A549 (cell line): ENCODE results near the gene PRKCSH. TPM values are rescaled to one million over a fixed set of nuclear protein-coding genes. Genes with fewer than 3 reads are reported as not detected.
A peak's percentile ranks its signal among the peaks of the same experiment; 100 is the strongest.

Experiments
- ATAC-seq, 2 experiments: fragments of 200-7000 bp in 1 of 2; fragments of >200 bp in 1 of 2; cut with Nextera tagmentation in 1 of 2; cut with Tn5 transposase in 1 of 2; 3 replicates each; pipeline versions ENCODE4 v1.8.0 to v1.9.1; 2018 to 2020; ENCODE audit warnings: mild to moderate bottlenecking in 1 of 2, moderate library complexity in 1 of 2
- CTCF ChIA-PET: fragments of 300-600 bp; sonication (Branson Sonifier 250); formaldehyde crosslinking; extraction: SDS; loops from one replicate; lab custom pipeline; 2021; ENCODE audit warnings: antibody characterized with exemption, inconsistent platforms; lab: Yijun Ruan, JAX
- POLR2A ChIA-PET: fragments of 350-600 bp; formaldehyde crosslinking; extraction: SDS; loops from one replicate; lab custom pipeline; 2021; ENCODE audit warnings: antibody characterized with exemption, inconsistent platforms; lab: Yijun Ruan, JAX
- DNase-seq, 2 experiments: peaks; one replicate each; pipeline versions ENCODE4 v3.0.0 to v3.0.0-alpha.2; 2011 to 2016; ENCODE audit warnings: low read depth in 1 of 2, low spot score in 1 of 2
- FAIRE-seq: peaks from 2 replicates; lab custom pipeline; 2011; peaks lifted over from hg19 to GRCh38; lab: Jason Lieb, UNC
- H3K27ac ChIP-seq, 2 experiments: fragments of >200 bp; sonication (Bioruptor Twin); formaldehyde crosslinking; 3 replicates each; pipeline ENCODE4 v1.5.1; 2016 to 2017
- H3K4me1 ChIP-seq: fragments of >200 bp; sonication (Bioruptor Twin); formaldehyde crosslinking; 3 replicates; pipeline ENCODE4 v1.6.1; 2016
- H3K4me2 ChIP-seq: fragments of >200 bp; sonication (Bioruptor Twin); formaldehyde crosslinking; 3 replicates; pipeline ENCODE4 v1.6.1; 2016
- H3K4me3 ChIP-seq: fragments of >200 bp; sonication (Bioruptor Twin); formaldehyde crosslinking; 3 replicates; pipeline ENCODE4 v1.5.1; 2016
- H3K9me3 ChIP-seq: fragments of >200 bp; sonication (Bioruptor Twin); formaldehyde crosslinking; 3 replicates; pipeline ENCODE4 v1.6.1; 2016
- BHLHE40 ChIP-seq: IDR thresholded peaks from 2 replicates; pipeline ENCODE4 v1.6.1; 2012; ENCODE audit warnings: low read depth, low read length, inconsistent platforms
- CEBPB ChIP-seq, 2 experiments: fragments of >200 bp in 1 of 2; sonication (Bioruptor Twin) in 1 of 2; formaldehyde crosslinking in 1 of 2; IDR thresholded peaks; 2 replicates each; pipeline ENCODE4 v1.6.1; 2012 to 2016
- EHMT2 ChIP-seq: fragments of 200-600 bp; sonication (generic); IDR thresholded peaks from 2 replicates; pipeline ENCODE4 v1.6.1; 2016; ENCODE audit warnings: antibody characterized with exemption, low read depth, mild to moderate bottlenecking, moderate library complexity
- ELK1 ChIP-seq: fragments of 150-350 bp; IDR thresholded peaks from 2 replicates; pipeline ENCODE4 v1.6.1; 2014; ENCODE audit warnings: low read depth, mild to moderate bottlenecking, low read length
- ESRRA ChIP-seq: fragments of 150-350 bp; IDR thresholded peaks from 2 replicates; pipeline ENCODE4 v1.6.1; 2014; ENCODE audit warnings: mild to moderate bottlenecking, low read length, borderline replicate concordance
- GATA3 ChIP-seq: IDR thresholded peaks from 2 replicates; pipeline ENCODE4 v1.6.1; 2012; ENCODE audit warnings: borderline replicate concordance
- HOXB5 ChIP-seq: fragments of 250-450 bp; sonication (Bioruptor Pico); IDR thresholded peaks from 2 replicates; pipeline ENCODE4 v1.5.0; 2020; ENCODE audit warnings: mild to moderate bottlenecking, moderate library complexity
- JUN ChIP-seq, 2 experiments: fragments of >200 bp; sonication (Bioruptor Twin); formaldehyde crosslinking; IDR thresholded peaks; 2 replicates in 1 of 2; 3 replicates in 1 of 2; pipeline ENCODE4 v1.6.1; 2016 to 2017
- KDM1A ChIP-seq: fragments of 200-600 bp; sonication (generic); IDR thresholded peaks from 2 replicates; pipeline ENCODE4 v1.6.1; 2016; ENCODE audit warnings: low read depth, mild to moderate bottlenecking
- KDM5A ChIP-seq: fragments of 200-600 bp; sonication (generic); IDR thresholded peaks from 2 replicates; pipeline ENCODE4 v1.6.1; 2016; ENCODE audit warnings: antibody characterized with exemption, mild to moderate bottlenecking
- MAFK ChIP-seq: fragments of 450-650 bp; IDR thresholded peaks from 2 replicates; pipeline ENCODE4 v1.6.1; 2014; ENCODE audit not compliant: partially characterized antibody
- MAZ ChIP-seq: fragments of 150-350 bp; IDR thresholded peaks from 2 replicates; pipeline ENCODE4 v1.6.1; 2014; ENCODE audit warnings: antibody characterized with exemption, low read depth, low read length, borderline replicate concordance
- NPAS2 ChIP-seq: fragments of 250-450 bp; sonication (Bioruptor Pico); IDR thresholded peaks from 2 replicates; pipeline ENCODE4 v1.8.0; 2022; ENCODE audit warnings: mild to moderate bottlenecking, moderate library complexity, borderline replicate concordance
- SMC3 ChIP-seq: fragments of >200 bp; sonication (Bioruptor Twin); formaldehyde crosslinking; IDR thresholded peaks from 3 replicates; pipeline ENCODE4 v1.6.1; 2018; ENCODE audit warnings: inconsistent platforms
- TFCP2L1 ChIP-seq: fragments of 250-450 bp; sonication (Bioruptor Pico); IDR thresholded peaks from 2 replicates; pipeline ENCODE4 v1.5.0; 2021; ENCODE audit warnings: mild to moderate bottlenecking
- TP53 ChIP-seq: fragments of 250-450 bp; sonication (Bioruptor Pico); IDR thresholded peaks from 2 replicates; pipeline ENCODE4 v1.5.0; 2021; ENCODE audit warnings: mild to moderate bottlenecking, moderate library complexity
- ZC3H11A ChIP-seq: fragments of 450-650 bp; IDR thresholded peaks from 2 replicates; pipeline ENCODE4 v1.6.1; 2014; ENCODE audit warnings: antibody characterized with exemption, mild to moderate bottlenecking
- WGBS: methylation state at CpG from one replicate; pipeline ENCODE4 v1.1.6; 2017; ENCODE audit errors: missing lambda C conversion rate; 5-methylcytosine and 5-hydroxymethylcytosine counted together
- polyA plus RNA-seq, 4 experiments: library from polyadenylated mRNA; depleted of rRNA in 3 of 4; stranded (reverse); fragments of >200 nt; fragmentation: RNase III in 1 of 4; extraction: RNeasy Plus Mini Kit Qiagen cat#74134 plus additional on column Dnase treatment in 1 of 4; gene quantifications; 2 replicates in 3 of 4; 3 replicates in 1 of 4; pipeline ENCODE4 v1.2.3, GENCODE V29; 2011 to 2017
- TF ChIP-seq, protein P1 (sequence below): fragments of 250-450 bp; sonication (Bioruptor Pico); IDR thresholded peaks from 2 replicates; pipeline ENCODE4 v1.5.0; 2020; ENCODE audit warnings: low read depth, mild to moderate bottlenecking, moderate library complexity

Gene PRKCSH
- polyA plus RNA-seq, 2 of the 4 experiments (the other 2 are of a cell fraction): 75.0 to 215 TPM

- Histone ChIP-seq H3K4me1 (no peaks in the 10 kb centered on the region), H3K4me2 (no peak overlapping the region), H3K9me3 (no peaks in the 10 kb centered on the region), H3K27ac (no peak overlapping the region), H3K4me3 (no peak overlapping the region)
- FAIRE-seq (no peak), DNase-seq (no peak), ATAC-seq (no peak)
- ChIA-PET CTCF (interaction anchor here (0.7 to 3.6 kb wide), 3 partner anchors 16 to 36 kb away, joined by 3 to 26 read pairs (median 3); partner anchors contain the start of genes EPOR and PRKCSH), POLR2A (no interaction called here)
- TF ChIP-seq TFCP2L1 (CRISPR knock-in tag): no peak
- TF ChIP-seq MAZ: no peak
- no peak for TF ChIP-seq KDM1A
- TF ChIP-seq KDM5A: no peak
- no peak for TF ChIP-seq BHLHE40
- no peak for TF ChIP-seq HOXB5 (CRISPR knock-in tag)
- TF ChIP-seq MAFK: no peak
- TF ChIP-seq JUN (IDR thresholded peaks at IDR 0.05): no peak
- TF ChIP-seq, protein P1, sequence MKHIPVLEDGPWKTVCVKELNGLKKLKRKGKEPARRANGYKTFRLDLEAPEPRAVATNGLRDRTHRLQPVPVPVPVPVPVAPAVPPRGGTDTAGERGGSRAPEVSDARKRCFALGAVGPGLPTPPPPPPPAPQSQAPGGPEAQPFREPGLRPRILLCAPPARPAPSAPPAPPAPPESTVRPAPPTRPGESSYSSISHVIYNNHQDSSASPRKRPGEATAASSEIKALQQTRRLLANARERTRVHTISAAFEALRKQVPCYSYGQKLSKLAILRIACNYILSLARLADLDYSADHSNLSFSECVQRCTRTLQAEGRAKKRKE (CRISPR knock-in tag): no peak
- no peak for TF ChIP-seq ZC3H11A
- no peak for TF ChIP-seq SMC3
- no peak for TF ChIP-seq ELK1
- TF ChIP-seq GATA3: no peak
- no peak for TF ChIP-seq NPAS2 (CRISPR knock-in tag)
- no peak for TF ChIP-seq TP53
- WGBS: 67% methylated on average over 6 of the region's 9 CpGs
These were observed 35.8 kb upstream of the PRKCSH start for GRCh38 chr19:11399667-11400066.

DNA sequence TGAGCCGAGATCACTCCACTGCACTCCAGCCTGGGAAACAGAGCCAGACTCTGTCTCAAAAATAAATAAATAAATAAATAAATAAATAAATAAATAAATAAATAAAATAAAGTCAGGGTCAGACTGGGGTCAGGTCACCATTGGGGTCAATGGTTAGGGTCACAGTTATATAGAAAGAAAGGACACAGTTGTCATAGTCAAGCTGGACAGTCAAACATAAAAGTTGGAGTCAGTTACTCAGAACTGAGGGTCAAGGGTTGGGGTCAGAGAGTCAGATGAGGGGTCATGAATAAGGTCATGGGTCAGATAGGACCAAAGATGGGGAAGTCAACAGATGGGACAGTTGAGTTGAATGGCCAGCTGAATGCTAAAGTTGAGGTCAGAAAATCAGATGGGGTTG lies 34.6 kb upstream of the PRKCSH start:
- Histone ChIP-seq H3K4me3 (no peak overlapping the region), H3K27ac (no peak overlapping the region), H3K4me1 (no peaks in the 10 kb centered on the region), H3K4me2 (no peak overlapping the region), H3K9me3 (no peaks in the 10 kb centered on the region)
- TF ChIP-seq CEBPB (IDR thresholded peaks at IDR 0.05) (no peak), ZC3H11A (peak; percentile 71)
- CTCF ChIA-PET: interaction anchor here (0.6 to 3.6 kb wide), 3 partner anchors 18 to 376 kb away, joined by 4 to 26 read pairs (median 4); partner anchors contain the start of gene EPOR
- FAIRE-seq (no peak), DNase-seq (no peak), ATAC-seq (no peak)
- WGBS: 54% methylated on average over 1 of the region's 1 CpG
- POLR2A ChIA-PET: no interaction called here

GRCh38 chr19:11401808-11402543 lies 33.5 kb upstream of the PRKCSH start:
- ATAC-seq (no peak; a peak in 1 of 6 replicates), DNase-seq (no peak), FAIRE-seq (no peak)
- H3K4me1 ChIP-seq: no peaks in the 10 kb centered on the region
- CTCF ChIA-PET: interaction anchor here (0.9 to 3.6 kb wide), 3 partner anchors 20 to 80 kb away, joined by 4 to 26 read pairs (median 4); partner anchors contain the start of genes EPOR, ODAD3 and PRKCSH
- no peak overlapping the region for H3K27ac ChIP-seq
- WGBS: 74% methylated on average over 5 of the region's 9 CpGs
- H3K9me3 ChIP-seq: no peaks in the 10 kb centered on the region
- POLR2A ChIA-PET: no interaction called here
- H3K4me2 ChIP-seq: no peak overlapping the region
- TF ChIP-seq ESRRA (peak; percentile 63; the same call in 1 of the 2 replicates), TFCP2L1 (CRISPR knock-in tag) (no peak)
- H3K4me3 ChIP-seq: no peak overlapping the region

DNA sequence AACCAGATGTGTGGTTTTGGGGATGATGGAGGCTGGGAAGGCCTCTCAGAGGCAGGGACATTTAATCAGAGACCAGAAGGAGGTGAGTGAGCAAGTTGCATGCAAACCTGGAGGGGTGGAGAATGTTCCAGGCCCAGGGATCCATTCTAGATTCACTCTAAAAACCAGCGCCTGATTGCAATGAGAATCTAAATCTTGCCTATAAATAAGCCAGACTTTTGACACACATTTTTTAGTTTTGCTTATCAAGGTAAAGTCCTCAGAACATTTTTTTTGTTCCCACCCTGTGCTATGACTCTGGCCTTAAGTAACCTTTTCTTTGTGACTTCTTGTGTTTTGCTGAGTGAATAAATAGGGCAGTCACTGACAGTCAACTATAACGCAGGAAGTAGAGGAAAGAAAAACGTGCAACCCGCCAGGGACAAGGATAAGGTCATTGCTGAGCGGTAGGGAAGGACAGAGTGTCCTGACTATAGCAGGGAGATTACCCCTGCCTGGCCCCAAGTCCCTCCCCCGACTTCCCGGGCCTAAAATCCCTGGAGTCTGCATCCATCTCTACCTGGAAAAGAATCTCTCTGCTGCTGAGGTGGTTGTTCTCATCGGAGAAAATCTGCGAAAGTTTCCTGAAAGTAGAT lies 30.7 kb upstream of the PRKCSH start:
- TF ChIP-seq EHMT2 (no peak), ELK1 (no peak), TFCP2L1 (CRISPR knock-in tag) (no peak)
- WGBS: 72% methylated on average over 9 of the region's 9 CpGs
- ChIA-PET CTCF (no interaction called here), POLR2A (no interaction called here)
- Histone ChIP-seq H3K9me3 (no peaks in the 10 kb centered on the region), H3K4me1 (no peaks in the 10 kb centered on the region), H3K4me2 (no peak overlapping the region), H3K4me3 (no peak overlapping the region), H3K27ac (no peak overlapping the region)
- ATAC-seq: no peak; a peak in 1 of 6 replicates
- no peak for DNase-seq
- FAIRE-seq: no peak
